DOHH2 (cell line): ENCODE data around the gene TMEM18.

Source experiments
- H3F3A ChIP-seq: fragments of 200-600 bp; sonication (generic), shearing (Covaris generic); 2 replicates; pipeline ENCODE4 v1.6.0; 2016; ENCODE audit warnings: antibody characterized with exemption, mild to moderate bottlenecking; ENCODE audit not compliant: control insufficient read depth, insufficient read depth
- H3K27ac ChIP-seq: fragments of 200-600 bp; sonication (generic); 2 replicates; pipeline ENCODE4 v1.5.1; 2014; ENCODE audit warnings: low read depth, mild to moderate bottlenecking, low read length, moderate library complexity
- H3K27me3 ChIP-seq: fragments of 200-600 bp; sonication (generic); 2 replicates; pipeline ENCODE4 v1.6.1; 2014; ENCODE audit warnings: mild to moderate bottlenecking, low read length, mixed read lengths; ENCODE audit not compliant: control insufficient read depth
- H3K36me3 ChIP-seq: fragments of 200-600 bp; sonication (generic); 2 replicates; pipeline ENCODE4 v1.6.1; 2014; ENCODE audit warnings: mild to moderate bottlenecking, low read length, moderate library complexity, mixed read lengths; ENCODE audit not compliant: control insufficient read depth
- H3K4me1 ChIP-seq: fragments of 200-600 bp; sonication (generic); 2 replicates; pipeline ENCODE4 v1.6.1; 2014; ENCODE audit warnings: mild to moderate bottlenecking, low read length, mixed read lengths; ENCODE audit not compliant: control insufficient read depth
- H3K4me2 ChIP-seq: fragments of 200-600 bp; sonication (generic); 2 replicates; pipeline ENCODE4 v1.6.0; 2014; ENCODE audit warnings: mild to moderate bottlenecking, low read length, moderate library complexity
- H3K4me3 ChIP-seq: fragments of 200-600 bp; sonication (generic); 2 replicates; pipeline ENCODE4 v1.5.1; 2014; ENCODE audit warnings: mild to moderate bottlenecking, low read length, mixed read lengths
- H3K79me2 ChIP-seq: fragments of 200-600 bp; sonication (generic); 2 replicates; pipeline ENCODE4 v1.6.1; 2014; ENCODE audit warnings: mild to moderate bottlenecking, low read length, mixed read lengths; ENCODE audit not compliant: control insufficient read depth
- H3K9me2 ChIP-seq: fragments of 200-600 bp; sonication (generic); replicated peaks from 2 replicates; pipeline ENCODE4 v1.6.1; 2014; ENCODE audit warnings: mild to moderate bottlenecking, low read length, mixed read lengths; ENCODE audit not compliant: control insufficient read depth
- H3K9me3 ChIP-seq: fragments of 200-600 bp; sonication (generic); 2 replicates; pipeline ENCODE4 v1.6.1; 2014; ENCODE audit warnings: antibody characterized with exemption, low read length, mixed read lengths; ENCODE audit not compliant: control insufficient read depth, insufficient read depth
- H4K20me1 ChIP-seq: fragments of 200-600 bp; sonication (generic); 2 replicates; pipeline ENCODE4 v1.6.0; 2014; ENCODE audit warnings: low read depth, mild to moderate bottlenecking, antibody characterized with exemption, low read length, moderate library complexity; ENCODE audit not compliant: control insufficient read depth, insufficient read depth
- CTCF ChIP-seq: fragments of 200-600 bp; sonication (generic); IDR thresholded peaks from one replicate; pipeline ENCODE4 v1.5.1; 2014; ENCODE audit warnings: antibody characterized with exemption, mild to moderate bottlenecking, low read depth, low read length; ENCODE audit not compliant: poor library complexity, severe bottlenecking
- EZH2phosphoT487 ChIP-seq: fragments of 200-600 bp; sonication (generic); IDR thresholded peaks from 2 replicates; pipeline ENCODE4 v1.6.1; 2017; ENCODE audit warnings: borderline replicate concordance, mild to moderate bottlenecking, antibody characterized with exemption, low read length, moderate library complexity, mixed read lengths

The TMEM18 gene

GRCh38 chr2:627926-628560 is 49.2 kb downstream of the TMEM18 start:
- H3K9me2 ChIP-seq: no peaks in the 10 kb centered on the region
- TF ChIP-seq CTCF (no peak), EZH2phosphoT487 (no peak)
- H3K9me3 ChIP-seq: no peaks in the 10 kb centered on the region
- H3K4me1 ChIP-seq: no peaks in the 10 kb centered on the region
- H3K79me2 ChIP-seq: no peaks in the 10 kb centered on the region
- H3K36me3 ChIP-seq: no peaks in the 10 kb centered on the region
- H3F3A ChIP-seq: no peaks in the 10 kb centered on the region; the same call in 1 of the 2 replicates
- H4K20me1 ChIP-seq: no peaks in the 10 kb centered on the region
- H3K4me3 ChIP-seq: no peak overlapping the region
- H3K27me3 ChIP-seq: no peaks in the 10 kb centered on the region
- no peak overlapping the region for H3K27ac ChIP-seq
- no peak overlapping the region for H3K4me2 ChIP-seq

- Histone ChIP-seq H3K27me3 (no peaks in the 10 kb centered on the region), H4K20me1 (no peaks in the 10 kb centered on the region), H3K79me2 (no peaks in the 10 kb centered on the region), H3K27ac (no peak overlapping the region), H3K4me2 (no peak overlapping the region), H3F3A (no peaks in the 10 kb centered on the region; the same call in 1 of the 2 replicates), H3K36me3 (no peaks in the 10 kb centered on the region), H3K9me2 (no peaks in the 10 kb centered on the region), H3K4me3 (no peak overlapping the region), H3K4me1 (no peaks in the 10 kb centered on the region), H3K9me3 (no peaks in the 10 kb centered on the region)
- TF ChIP-seq EZH2phosphoT487: no peak
- no peak for TF ChIP-seq CTCF
Measured at GRCh38 chr2:627340-627709, 49.9 kb downstream of the TMEM18 start.

GRCh38 chr2:626491-627339 is 50.5 kb downstream of the TMEM18 start:
- Histone ChIP-seq H3F3A (no peaks in the 10 kb centered on the region; the same call in 1 of the 2 replicates), H3K36me3 (no peaks in the 10 kb centered on the region), H3K4me1 (no peaks in the 10 kb centered on the region), H3K27me3 (no peaks in the 10 kb centered on the region), H3K79me2 (no peaks in the 10 kb centered on the region), H3K9me2 (no peaks in the 10 kb centered on the region), H3K4me2 (no peak overlapping the region), H3K9me3 (no peaks in the 10 kb centered on the region), H4K20me1 (no peaks in the 10 kb centered on the region), H3K4me3 (no peak overlapping the region), H3K27ac (no peak overlapping the region)
- no peak for TF ChIP-seq CTCF
- no peak for TF ChIP-seq EZH2phosphoT487
